Amniotic stem cell (primary cell): ENCODE results near the gene ARMH4.

ENCODE experiments used
- DNase-seq: peaks from one replicate; lab custom pipeline; 2025; lab: John Stamatoyannopoulos, UW

Gene ARMH4

DNA sequence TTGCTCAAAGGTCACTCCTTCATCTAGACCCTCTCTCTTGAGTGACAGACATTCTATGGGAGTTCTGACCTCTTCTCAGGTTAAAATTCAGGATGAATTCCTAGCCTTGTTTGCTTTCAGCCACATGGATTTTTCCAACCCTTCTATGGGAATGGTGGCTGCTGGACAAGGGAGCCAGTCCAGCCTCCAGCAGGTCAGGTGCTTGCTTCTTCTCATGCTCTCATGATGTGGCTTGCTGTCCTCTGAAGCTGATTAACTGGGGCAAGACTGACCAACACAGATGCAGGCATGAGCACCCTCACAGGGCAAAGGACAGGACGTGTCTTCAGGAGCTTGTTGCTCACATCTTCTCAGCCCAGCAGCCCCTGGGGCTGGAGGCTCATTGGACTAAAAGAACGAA, 188.9 kb downstream of the ARMH4 start:
- DNase-seq = no peak

DNA sequence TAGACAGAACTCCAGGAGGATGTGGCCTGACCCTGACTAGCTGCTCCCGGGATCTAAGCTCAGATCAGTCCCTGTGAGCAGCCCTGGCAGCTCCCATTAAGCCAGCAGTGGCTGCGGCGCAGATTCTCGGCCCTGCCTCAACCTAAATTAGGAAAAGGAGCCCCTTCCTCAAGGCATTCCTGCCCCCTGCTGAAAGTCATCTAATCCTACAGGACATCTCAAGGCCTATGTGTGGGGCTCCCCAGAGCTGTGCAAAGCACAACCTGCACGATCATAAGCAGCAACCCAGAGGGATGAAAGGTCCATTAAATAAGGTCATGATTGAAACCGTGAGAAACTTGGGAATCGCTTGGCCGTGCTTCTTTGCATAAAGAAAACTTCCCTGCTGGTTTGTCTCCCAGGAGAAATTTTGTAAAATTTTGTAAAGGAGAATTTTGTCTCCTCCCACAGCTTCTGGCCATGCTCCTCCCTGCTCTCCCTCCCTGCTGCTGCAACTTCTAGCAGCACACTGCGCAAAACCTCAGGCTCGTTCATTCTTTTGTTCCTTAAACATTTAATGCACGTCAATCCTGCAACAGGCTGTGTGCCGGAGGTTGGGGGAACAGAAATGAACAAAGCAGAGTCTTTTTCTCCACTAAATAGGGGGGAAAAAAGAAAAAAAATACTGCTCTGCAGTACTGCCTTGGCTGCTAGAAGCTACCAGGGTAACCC, 189.5 kb downstream of the ARMH4 start:
- DNase-seq = no peak

DNA sequence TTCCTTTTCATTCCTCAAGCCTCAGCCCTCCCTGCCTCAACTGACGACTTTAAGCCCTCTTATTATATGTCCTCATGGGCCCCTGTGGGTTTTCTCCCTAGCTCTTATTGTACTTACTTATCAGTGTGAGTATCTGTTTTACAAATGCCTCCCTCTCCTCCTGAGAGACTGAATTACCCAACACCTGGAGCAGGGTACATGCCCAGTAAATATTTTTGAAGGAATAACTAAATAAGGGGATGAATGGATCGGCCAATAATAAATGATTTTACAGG, 190.3 kb downstream of the ARMH4 start:
- DNase-seq = no peak

DNA sequence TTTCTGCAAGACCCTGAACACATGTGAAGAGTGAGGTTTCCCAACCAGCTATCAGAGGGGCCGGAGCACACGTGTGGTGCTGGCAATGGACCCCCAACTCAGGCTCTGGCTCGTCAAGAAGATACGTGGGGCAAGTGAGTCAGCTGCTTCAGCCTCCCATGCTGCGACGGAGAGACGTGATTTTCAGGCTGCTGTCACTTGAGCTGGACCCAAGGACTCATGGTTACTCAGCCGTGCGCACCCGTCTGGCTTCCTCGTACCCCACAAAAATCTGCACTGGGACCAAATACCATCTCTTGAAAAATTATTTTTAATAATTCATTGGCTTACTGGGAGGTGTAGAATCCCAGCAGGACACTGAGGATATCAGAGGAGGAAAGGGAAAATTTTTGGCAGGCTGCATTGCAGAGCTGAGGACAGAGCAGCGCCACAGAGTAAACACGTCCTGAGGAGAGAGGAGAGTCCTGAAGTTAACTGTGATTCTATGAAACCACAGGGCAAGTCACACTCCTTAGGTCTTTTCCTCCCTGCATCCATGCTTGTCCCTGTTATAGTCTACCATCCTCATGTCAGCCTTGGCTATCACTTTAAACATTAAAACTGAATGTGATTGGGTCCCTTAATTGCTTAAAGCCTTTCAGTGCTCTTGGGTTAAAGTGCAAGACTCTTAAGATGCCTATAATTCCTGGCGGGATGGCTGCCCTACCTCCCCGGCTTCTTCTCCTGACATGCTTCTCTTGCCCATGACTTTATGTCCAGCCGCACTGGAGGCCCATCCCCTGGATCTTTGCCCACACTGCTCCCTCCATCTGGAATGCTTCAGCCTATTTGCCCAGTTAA, 190.8 kb downstream of the ARMH4 start:
- no peak for DNase-seq

DNA sequence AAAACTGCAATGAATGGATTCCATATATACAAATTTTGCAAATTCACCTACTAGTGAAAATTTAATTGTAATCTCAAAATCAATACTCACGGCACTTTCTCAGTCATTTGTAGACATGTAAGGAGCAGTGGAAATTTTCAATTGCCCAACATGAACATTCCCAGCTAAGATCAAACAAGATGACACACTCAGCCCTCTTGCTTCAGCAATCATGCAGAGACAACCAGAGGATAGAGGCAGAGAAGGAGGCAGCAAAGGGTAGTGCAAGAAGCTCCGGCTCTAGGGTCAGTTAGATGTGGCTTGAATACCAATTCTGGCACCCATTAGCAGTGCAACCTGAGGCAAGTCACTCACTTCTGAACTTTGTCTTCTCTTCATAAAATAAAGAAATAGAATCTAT, 194.6 kb downstream of the ARMH4 start:
- no peak for DNase-seq
